Glutamatergic neuron (in vitro differentiated cells): ENCODE data around the gene DYNC1I2. TPM values are rescaled to one million over a fixed set of nuclear protein-coding genes. Genes with fewer than 3 reads are reported as not detected.
A peak's percentile ranks its signal among the peaks of the same experiment; 100 is the strongest.

Experiments used
- DNase-seq: peaks from one replicate; pipeline ENCODE4 v3.0.0; 2022
- H3K27ac Mint-ChIP-seq: one replicate; pipeline ENCODE4 v1.8.0; 2020; ENCODE audit warnings: mild to moderate bottlenecking, mixed read lengths, inconsistent platforms; ENCODE audit not compliant: unreplicated experiment
- H3K27me3 Mint-ChIP-seq: one replicate; pipeline ENCODE4 v1.8.0; 2020; ENCODE audit warnings: mild to moderate bottlenecking, moderate library complexity, mixed read lengths, inconsistent platforms; ENCODE audit not compliant: unreplicated experiment
- H3K36me3 Mint-ChIP-seq: one replicate; pipeline ENCODE4 v1.8.0; 2020; ENCODE audit warnings: mild to moderate bottlenecking, mixed read lengths, inconsistent platforms; ENCODE audit not compliant: unreplicated experiment
- H3K4me1 Mint-ChIP-seq: one replicate; pipeline ENCODE4 v1.8.0; 2020; ENCODE audit warnings: mild to moderate bottlenecking, low read depth, mixed read lengths, inconsistent platforms; ENCODE audit not compliant: unreplicated experiment
- H3K4me3 Mint-ChIP-seq: one replicate; pipeline ENCODE4 v1.8.0; 2020; ENCODE audit warnings: mild to moderate bottlenecking, mixed read lengths, inconsistent platforms; ENCODE audit not compliant: unreplicated experiment
- H3K9me3 Mint-ChIP-seq: one replicate; pipeline ENCODE4 v1.8.0; 2020; ENCODE audit warnings: mild to moderate bottlenecking, moderate library complexity, mixed read lengths, inconsistent platforms; ENCODE audit not compliant: unreplicated experiment
- total RNA-seq: library from RNA; stranded (reverse); fragmentation: NEBNext Ultra II Directional; extraction: Animal tissue kit (Norgen Biotek cat#: 25700); gene quantifications from one replicate; pipeline ENCODE4 v1.2.1, GENCODE V29; 2021; ENCODE audit not compliant: unreplicated experiment
- TF ChIP-seq, protein P1 (sequence below): fragments of 200-600 bp; sonication (generic); IDR thresholded peaks from one replicate; pipeline ENCODE4 v1.5.0; 2021; ENCODE audit not compliant: partially characterized antibody, unreplicated experiment

The DYNC1I2 gene
- total RNA-seq, 1 donor from 2014 or later: 363 TPM

DNA sequence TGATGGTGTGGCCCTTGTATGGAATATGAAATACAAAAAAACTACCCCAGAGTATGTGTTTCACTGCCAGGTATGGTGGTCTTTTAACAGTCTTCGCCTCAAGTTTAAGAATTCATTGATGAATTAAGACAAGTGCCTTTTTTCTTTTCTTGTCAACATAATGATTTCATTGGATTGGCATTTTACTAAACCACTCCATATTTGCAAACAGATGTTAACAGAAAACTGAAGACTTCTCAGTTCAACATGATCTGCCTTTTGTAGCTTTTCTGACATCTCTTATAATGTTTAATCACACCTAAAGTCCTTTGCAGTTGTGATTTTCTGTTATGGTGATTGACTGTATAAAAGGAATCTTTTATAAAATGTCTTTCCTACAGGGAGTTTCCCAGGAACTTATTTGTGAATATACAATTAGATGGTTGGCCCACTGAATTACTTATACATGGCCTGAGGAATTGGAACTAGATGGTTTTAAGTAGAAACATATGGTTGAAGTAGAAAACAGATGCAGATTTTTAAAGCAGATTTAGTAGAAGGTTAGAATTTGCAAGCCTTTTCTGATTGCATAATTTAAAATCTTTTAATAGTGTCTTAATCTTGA, 39.7 kb downstream of the DYNC1I2 start:
- Mint-ChIP-seq H3K27me3 (peaks cover 4% of the 10 kb centered on the region), H3K27ac (peak overlapping the region; percentile 86), H3K36me3 (peaks cover 5% of the 10 kb centered on the region), H3K4me1 (peaks cover 42% of the 10 kb centered on the region), H3K9me3 (peaks cover 10% of the 10 kb centered on the region), H3K4me3 (peak overlapping the region; percentile 39)
- TF ChIP-seq, protein P1, sequence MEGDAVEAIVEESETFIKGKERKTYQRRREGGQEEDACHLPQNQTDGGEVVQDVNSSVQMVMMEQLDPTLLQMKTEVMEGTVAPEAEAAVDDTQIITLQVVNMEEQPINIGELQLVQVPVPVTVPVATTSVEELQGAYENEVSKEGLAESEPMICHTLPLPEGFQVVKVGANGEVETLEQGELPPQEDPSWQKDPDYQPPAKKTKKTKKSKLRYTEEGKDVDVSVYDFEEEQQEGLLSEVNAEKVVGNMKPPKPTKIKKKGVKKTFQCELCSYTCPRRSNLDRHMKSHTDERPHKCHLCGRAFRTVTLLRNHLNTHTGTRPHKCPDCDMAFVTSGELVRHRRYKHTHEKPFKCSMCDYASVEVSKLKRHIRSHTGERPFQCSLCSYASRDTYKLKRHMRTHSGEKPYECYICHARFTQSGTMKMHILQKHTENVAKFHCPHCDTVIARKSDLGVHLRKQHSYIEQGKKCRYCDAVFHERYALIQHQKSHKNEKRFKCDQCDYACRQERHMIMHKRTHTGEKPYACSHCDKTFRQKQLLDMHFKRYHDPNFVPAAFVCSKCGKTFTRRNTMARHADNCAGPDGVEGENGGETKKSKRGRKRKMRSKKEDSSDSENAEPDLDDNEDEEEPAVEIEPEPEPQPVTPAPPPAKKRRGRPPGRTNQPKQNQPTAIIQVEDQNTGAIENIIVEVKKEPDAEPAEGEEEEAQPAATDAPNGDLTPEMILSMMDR: no peak
- DNase-seq: no peak

GRCh38 chr2:171728989-171729951, 42.0 kb downstream of the DYNC1I2 start:
- TF ChIP-seq, protein P1: no peak
- H3K4me3 Mint-ChIP-seq: no peak overlapping the region
- peaks cover 21% of the 10 kb centered on the region for H3K4me1 Mint-ChIP-seq
- peaks cover 5% of the 10 kb centered on the region for H3K9me3 Mint-ChIP-seq
- DNase-seq: no peak
- peaks cover 5% of the 10 kb centered on the region for H3K36me3 Mint-ChIP-seq
- no peak overlapping the region for H3K27ac Mint-ChIP-seq
- peaks cover 2% of the 10 kb centered on the region for H3K27me3 Mint-ChIP-seq

DNA sequence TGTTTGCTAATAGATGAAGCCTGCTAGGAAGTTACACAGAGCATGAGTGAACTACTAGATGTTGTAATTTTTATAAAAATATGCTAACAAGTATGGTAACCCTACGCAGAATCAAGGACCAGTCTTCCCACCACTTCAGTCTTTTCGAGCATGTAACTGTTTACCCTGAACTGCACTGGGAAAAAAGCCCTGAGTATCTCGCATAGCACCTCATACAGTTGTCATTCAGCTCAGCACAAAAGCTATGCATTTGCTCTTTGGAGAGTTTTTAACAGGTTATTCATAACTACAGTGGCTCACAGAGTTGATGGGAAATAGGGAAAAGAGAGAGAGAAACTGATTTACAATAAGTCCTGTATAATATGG, 42.7 kb downstream of the DYNC1I2 start:
- peaks cover 5% of the 10 kb centered on the region for H3K36me3 Mint-ChIP-seq
- H3K27ac Mint-ChIP-seq: no peak overlapping the region
- no peaks in the 10 kb centered on the region for H3K9me3 Mint-ChIP-seq
- TF ChIP-seq, protein P1: no peak
- DNase-seq: no peak
- peaks cover 17% of the 10 kb centered on the region for H3K4me1 Mint-ChIP-seq
- no peaks in the 10 kb centered on the region for H3K27me3 Mint-ChIP-seq
- no peak overlapping the region for H3K4me3 Mint-ChIP-seq

DNA sequence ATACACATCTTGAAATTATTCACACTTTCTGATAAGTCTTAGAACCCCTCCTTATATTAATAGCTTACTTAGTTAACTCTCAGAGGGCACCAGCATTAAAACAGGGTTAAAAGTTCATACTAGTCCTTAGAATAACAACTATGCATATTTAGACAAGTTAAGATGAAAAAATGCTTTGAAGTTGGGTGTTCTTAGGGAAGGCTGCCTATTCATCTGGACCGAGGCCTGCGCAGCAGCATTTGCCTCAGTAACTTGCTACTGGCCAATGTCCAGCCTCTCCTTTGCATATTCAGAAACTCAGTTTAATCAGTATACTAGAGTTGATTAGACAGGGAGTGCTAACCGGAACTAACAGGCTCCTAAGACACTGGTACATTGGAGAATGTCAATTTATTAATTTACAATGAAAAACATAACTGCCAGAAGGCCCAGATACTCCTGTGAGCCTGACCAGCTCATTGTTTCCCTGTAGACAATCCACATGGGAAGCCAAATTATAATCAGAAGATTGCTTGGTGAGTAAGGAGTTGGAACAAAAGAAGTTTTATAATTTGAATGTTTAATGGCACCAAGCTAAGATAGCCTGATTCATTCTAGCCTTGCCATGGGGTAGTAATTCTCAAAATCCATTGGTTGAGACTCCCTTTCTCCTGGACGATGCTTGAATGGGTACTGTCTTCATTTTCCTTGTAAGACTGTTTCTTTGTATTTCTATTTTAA, 48.9 kb downstream of the DYNC1I2 start:
- H3K4me3 Mint-ChIP-seq: no peak overlapping the region
- no peak overlapping the region for H3K27ac Mint-ChIP-seq
- H3K27me3 Mint-ChIP-seq: no peaks in the 10 kb centered on the region
- TF ChIP-seq, protein P1: no peak
- peaks cover 2% of the 10 kb centered on the region for H3K4me1 Mint-ChIP-seq
- H3K9me3 Mint-ChIP-seq: no peaks in the 10 kb centered on the region
- DNase-seq: no peak
- H3K36me3 Mint-ChIP-seq: no peaks in the 10 kb centered on the region
